T-helper 2 cell treated with Interferon-gamma antibody and Interleukin-4, amounts not matched to agents 100 ng/mL and 5 ng/mL, for 36 hours (primary cell): ENCODE data around the gene IL22RA1. TPM values are rescaled to one million over a fixed set of nuclear protein-coding genes. Genes with fewer than 3 reads are reported as not detected.

ENCODE experiments used
- intact Hi-C: fragments of 100-400 bp; cut with micrococcal nuclease; formaldehyde crosslinking; loops from one replicate; pipeline ENCODE4 v1.15.1; 2023
- total RNA-seq: library from RNA; stranded (reverse); gene quantifications from 2 replicates; pipeline ENCODE4 v1.2.3, GENCODE V29; 2022

Gene IL22RA1
- total RNA-seq, 1 donor from 2014 or later: not detected

GRCh38 chr1:24080131-24080530, 62.8 kb downstream of the IL22RA1 start:
- intact Hi-C loops: no loop called here

- intact Hi-C loops: no loop called here
These were observed 65.5 kb downstream of the IL22RA1 start for GRCh38 chr1:24077278-24077978.

- intact Hi-C loops: no loop called here
These were observed 67.0 kb downstream of the IL22RA1 start for GRCh38 chr1:24075946-24076345.

- intact Hi-C loops: no loop called here
These were observed 67.4 kb downstream of the IL22RA1 start for GRCh38 chr1:24075590-24075854.

GRCh38 chr1:24074817-24075589, 67.9 kb downstream of the IL22RA1 start:
- intact Hi-C loops: no loop called here

- intact Hi-C loops: no loop called here
These were observed 68.7 kb downstream of the IL22RA1 start for GRCh38 chr1:24074196-24074595.

GRCh38 chr1:24071941-24072340, 71.0 kb downstream of the IL22RA1 start:
- intact Hi-C loops: loop anchor here (2.0 kb wide), 1 partner anchor 319 kb away; no protein-coding TSS in a partner anchor

GRCh38 chr1:24070821-24071393, 72.0 kb downstream of the IL22RA1 start:
- intact Hi-C loops: loop anchor here (1.0 to 2.0 kb wide), 2 partner anchors 41 to 320 kb away; partner anchors contain the start of gene MYOM3

GRCh38 chr1:24069817-24070216, 73.1 kb downstream of the IL22RA1 start:
- intact Hi-C loops: loop anchor here (1.0 to 2.0 kb wide), 2 partner anchors 42 to 321 kb away; partner anchors contain the start of gene MYOM3

Other genes starting within 250 kb of the IL22RA1 start
- 0.16 TPM in 2 replicates for gene CNR2, start 229.8 kb downstream of the IL22RA1 start, total RNA-seq
- 129 and 157 TPM in 2 replicates for gene PNRC2, start 183.3 kb downstream of the IL22RA1 start, total RNA-seq
- gene SRSF10, start 162.8 kb downstream of the IL22RA1 start, total RNA-seq: 220 and 233 TPM in 2 replicates
- not detected in 2 replicates for gene MYOM3, start 31.0 kb downstream of the IL22RA1 start, total RNA-seq
- 2.5 and 2.7 TPM in 2 replicates for gene IFNLR1, start 44.1 kb upstream of the IL22RA1 start, total RNA-seq
- gene GRHL3, start 176.2 kb upstream of the IL22RA1 start, total RNA-seq: not detected in 2 replicates